GM12874 (cell line): Measurements from ENCODE around the gene ELL2.

Experiments used
- CTCF ChIP-seq: IDR thresholded peaks from 2 replicates; pipeline ENCODE4 v1.5.1; 2011; ENCODE audit warnings: low read depth, mild to moderate bottlenecking, control low read depth, low read length, moderate library complexity; ENCODE audit not compliant: insufficient read depth

ELL2 gene

GRCh38 chr5:95925939-95926338 is 35.7 kb downstream of the ELL2 start:
- no peak for TF ChIP-seq CTCF

GRCh38 chr5:95925378-95925744 is 36.3 kb downstream of the ELL2 start:
- TF ChIP-seq CTCF: no peak

GRCh38 chr5:95924720-95925377 is 36.8 kb downstream of the ELL2 start:
- TF ChIP-seq CTCF: no peak

GRCh38 chr5:95923918-95924544 is 37.6 kb downstream of the ELL2 start:
- TF ChIP-seq CTCF: no peak

GRCh38 chr5:95922798-95923197 is 38.9 kb downstream of the ELL2 start:
- no peak for TF ChIP-seq CTCF

GRCh38 chr5:95921501-95921900 is 40.1 kb downstream of the ELL2 start:
- TF ChIP-seq CTCF: no peak

- no peak for TF ChIP-seq CTCF
These were observed 40.8 kb downstream of the ELL2 start for GRCh38 chr5:95920822-95921221.
